ENCODE results near the gene RAB34.

- no peak for TF ChIP-seq POLR2A (IDR thresholded peaks at IDR 0.05; ENCODE audit: low read depth, low read length)
- TF ChIP-seq POLR2AphosphoS5 (IDR thresholded peaks at IDR 0.05; ENCODE audit: low read depth, low read length): no peak
Measured at GRCh38 chr17:28704219-28704858, 13.3 kb downstream of the RAB34 start.
